Omental fat pad (tissue), 4 donors: ENCODE measurements around the gene OXSM. TPM values are rescaled to one million over a fixed set of nuclear protein-coding genes. Genes with fewer than 3 reads are reported as not detected.

Experiments
- ATAC-seq: fragments of 150-250 bp; one replicate; pipeline ENCODE4 v1.9.1; 2016; ENCODE audit warnings: mild to moderate bottlenecking, moderate library complexity; ENCODE audit not compliant: low FRiP score
- DNase-seq: peaks from one replicate; pipeline ENCODE4 v3.0.0-alpha.2; 2019; ENCODE audit warnings: low spot score
- total RNA-seq, 4 donors: library from RNA; depleted of rRNA; stranded (reverse); fragments of >200 nt; gene quantifications; one replicate each; pipeline ENCODE4 v1.1.0, GENCODE V29; 2016
- TF ChIP-seq, protein P1 (sequence below), 3 donors: fragments of 450-650 bp; IDR thresholded peaks; one replicate each; pipeline ENCODE4 v1.5.1; 2016 to 2017; ENCODE audit warnings: antibody characterized with exemption in 3 of 3, mild to moderate bottlenecking in 3 of 3, moderate library complexity in 2 of 3

The OXSM gene
- total RNA-seq, 4 donors from 2014 or later: 4.9 to 9.1 (median 6.9) TPM

DNA sequence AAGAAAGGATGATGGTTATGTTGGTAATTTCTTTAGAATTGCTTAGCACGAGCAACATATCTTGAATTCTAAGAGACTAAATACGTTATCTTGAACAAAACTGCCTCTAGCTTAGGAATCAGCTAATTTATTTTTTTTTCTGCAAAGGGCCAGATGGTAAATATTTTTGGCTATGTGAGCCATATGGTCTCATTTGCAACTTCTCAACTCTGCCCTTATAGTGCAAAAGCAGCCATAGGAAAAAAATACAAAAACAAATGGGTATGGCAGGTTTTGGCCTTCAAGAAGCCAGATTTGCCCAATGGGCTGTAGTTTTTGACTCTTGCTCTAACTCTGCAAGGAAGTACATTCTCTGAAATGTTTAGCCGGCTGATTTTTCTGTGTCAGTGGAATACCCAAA is 11.9 kb downstream of the OXSM start:
- TF ChIP-seq, protein P1, sequence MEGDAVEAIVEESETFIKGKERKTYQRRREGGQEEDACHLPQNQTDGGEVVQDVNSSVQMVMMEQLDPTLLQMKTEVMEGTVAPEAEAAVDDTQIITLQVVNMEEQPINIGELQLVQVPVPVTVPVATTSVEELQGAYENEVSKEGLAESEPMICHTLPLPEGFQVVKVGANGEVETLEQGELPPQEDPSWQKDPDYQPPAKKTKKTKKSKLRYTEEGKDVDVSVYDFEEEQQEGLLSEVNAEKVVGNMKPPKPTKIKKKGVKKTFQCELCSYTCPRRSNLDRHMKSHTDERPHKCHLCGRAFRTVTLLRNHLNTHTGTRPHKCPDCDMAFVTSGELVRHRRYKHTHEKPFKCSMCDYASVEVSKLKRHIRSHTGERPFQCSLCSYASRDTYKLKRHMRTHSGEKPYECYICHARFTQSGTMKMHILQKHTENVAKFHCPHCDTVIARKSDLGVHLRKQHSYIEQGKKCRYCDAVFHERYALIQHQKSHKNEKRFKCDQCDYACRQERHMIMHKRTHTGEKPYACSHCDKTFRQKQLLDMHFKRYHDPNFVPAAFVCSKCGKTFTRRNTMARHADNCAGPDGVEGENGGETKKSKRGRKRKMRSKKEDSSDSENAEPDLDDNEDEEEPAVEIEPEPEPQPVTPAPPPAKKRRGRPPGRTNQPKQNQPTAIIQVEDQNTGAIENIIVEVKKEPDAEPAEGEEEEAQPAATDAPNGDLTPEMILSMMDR (IDR thresholded peaks at IDR 0.05): no peak
- DNase-seq (no peak), ATAC-seq (no peak)

DNA sequence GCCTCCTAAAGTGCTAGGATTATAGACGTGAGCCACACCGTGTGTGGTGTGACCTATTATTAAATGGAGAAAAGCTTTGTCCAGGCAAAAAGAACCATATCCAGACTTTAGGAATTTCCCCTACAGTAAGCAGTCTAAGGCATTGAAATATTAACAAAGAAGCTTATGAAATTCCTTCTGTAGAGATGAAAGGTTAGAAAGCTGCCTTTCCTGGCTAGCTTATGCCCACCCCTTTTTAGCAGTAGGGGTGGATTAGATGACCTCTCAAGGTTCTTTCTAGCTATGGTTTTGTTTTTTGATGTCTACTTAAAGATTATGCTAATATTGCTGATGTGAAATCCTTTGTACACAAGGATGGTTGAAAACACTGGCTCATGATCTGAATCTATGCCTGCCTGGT is 13.9 kb downstream of the OXSM start:
- TF ChIP-seq, protein P1 (IDR thresholded peaks at IDR 0.05): no peak
- DNase-seq (no peak), ATAC-seq (no peak)

DNA sequence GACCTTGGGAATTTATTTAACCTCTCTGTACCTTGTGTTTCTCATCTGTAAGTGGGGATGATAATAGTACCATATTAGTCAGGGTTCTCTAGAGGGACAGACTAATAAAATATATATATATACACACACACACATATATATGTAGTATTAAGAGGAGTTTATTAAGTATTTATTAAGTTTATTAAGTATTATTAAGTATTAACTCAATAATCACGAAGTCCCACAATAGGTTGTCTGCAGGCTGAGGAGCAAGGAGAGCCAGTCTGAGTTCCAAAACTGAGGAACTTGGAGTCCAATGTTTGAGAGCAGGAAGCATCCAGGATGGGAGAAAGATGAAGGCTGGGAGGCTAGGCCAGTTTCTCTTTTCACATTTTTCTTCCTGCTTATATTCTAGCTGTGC is 14.8 kb downstream of the OXSM start:
- ATAC-seq (no peak), DNase-seq (no peak)
- TF ChIP-seq, protein P1 (IDR thresholded peaks at IDR 0.05): no peak

DNA sequence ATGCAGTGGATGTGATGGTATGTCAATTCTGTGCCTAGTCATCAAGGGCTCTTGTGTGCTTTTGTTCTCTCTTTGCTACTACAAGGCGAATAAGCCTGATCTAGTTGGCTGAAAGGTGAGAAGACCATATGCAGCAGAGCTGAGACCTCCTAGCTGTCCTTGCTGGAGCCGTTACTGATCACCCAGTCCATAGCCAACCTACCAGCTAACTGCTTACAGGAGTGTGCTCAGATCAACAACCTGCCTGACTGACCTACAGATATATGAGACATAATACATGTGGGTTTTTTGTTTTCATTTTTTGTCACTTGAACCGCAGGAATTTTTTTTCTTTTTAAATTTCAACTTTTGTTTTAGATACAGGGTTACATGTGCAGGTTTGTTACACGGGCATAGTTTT is 22.8 kb downstream of the OXSM start:
- DNase-seq: no peak
- TF ChIP-seq, protein P1 (IDR thresholded peaks at IDR 0.05): no peak
- no peak for ATAC-seq

DNA sequence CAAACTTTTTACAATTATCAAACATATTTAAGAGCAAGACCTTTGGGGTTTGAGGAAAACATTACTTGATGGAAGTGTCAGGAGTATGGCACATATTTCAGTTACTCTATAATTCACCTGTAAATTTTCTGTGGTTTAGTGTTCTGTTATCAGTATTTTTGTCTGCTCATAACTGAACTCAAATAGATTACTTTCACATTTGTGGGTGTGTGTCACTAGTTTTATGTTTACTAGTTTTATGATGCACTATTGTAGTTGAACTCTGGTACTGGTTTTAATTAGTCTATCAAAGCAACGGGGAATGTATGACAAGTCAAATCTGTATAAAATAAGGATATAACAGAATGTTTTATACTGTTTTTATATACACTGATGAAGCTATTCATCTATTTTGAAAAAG is 27.2 kb downstream of the OXSM start:
- TF ChIP-seq, protein P1 (IDR thresholded peaks at IDR 0.05): no peak
- DNase-seq: no peak
- no peak for ATAC-seq

DNA sequence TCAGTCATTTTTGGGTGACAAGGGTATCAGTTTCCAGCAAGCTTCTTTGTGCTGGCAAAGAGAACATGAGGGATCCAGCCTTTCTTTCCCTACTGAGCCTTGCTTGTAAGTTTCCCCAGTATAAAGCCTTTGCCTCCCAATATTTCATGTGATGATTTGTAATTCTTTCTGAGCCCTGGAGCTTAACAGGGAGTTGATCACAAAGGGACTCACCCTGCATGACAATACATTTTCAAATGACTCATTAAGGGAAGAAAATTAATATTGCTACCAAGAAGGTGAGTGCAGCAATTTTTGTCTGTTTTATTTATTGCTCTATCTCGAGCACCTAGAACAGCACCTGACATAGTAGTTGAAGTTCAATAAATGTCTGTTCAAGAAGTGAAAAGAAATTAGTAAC is 27.7 kb downstream of the OXSM start:
- TF ChIP-seq, protein P1 (IDR thresholded peaks at IDR 0.05): no peak
- ATAC-seq (no peak), DNase-seq (no peak)

DNA sequence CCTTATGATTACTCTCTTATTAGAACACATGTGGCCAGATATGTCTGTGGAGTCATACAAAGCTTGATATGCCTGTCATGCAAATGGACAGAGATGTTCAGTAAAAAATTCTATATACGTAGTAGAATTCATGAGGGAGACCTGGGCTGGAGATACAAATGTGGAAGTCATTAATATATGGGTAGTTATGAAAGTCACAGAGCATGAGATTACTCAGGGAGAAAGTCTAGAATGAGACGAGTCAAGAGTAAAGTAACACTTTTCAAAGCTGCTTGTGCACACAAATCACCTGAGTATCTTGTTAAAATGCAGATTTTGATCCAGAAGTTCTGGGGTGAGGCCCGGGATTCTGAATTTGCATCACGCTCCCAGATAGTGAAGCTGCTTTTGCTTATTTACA is 28.4 kb downstream of the OXSM start:
- DNase-seq (no peak), ATAC-seq (no peak)
- TF ChIP-seq, protein P1 (IDR thresholded peaks at IDR 0.05): no peak
